Measurements from ENCODE around the gene GTPBP3.
A peak's percentile ranks its signal among the peaks of the same experiment; 100 is the strongest.

The GTPBP3 gene

GRCh38 chr19:17309198-17309964, 28.0 kb upstream of the GTPBP3 start, which contains the start of gene DDA1:
Gene DDA1 (plus strand): TSS chr19:17309563. CDS start chr19:17309655, 92 bp downstream.
- DNase-seq = peak; percentile 100

- no peak for DNase-seq
These were observed 27.3 kb upstream of the GTPBP3 start for GRCh38 chr19:17309965-17310461.

GRCh38 chr19:17311455-17312188, 25.7 kb upstream of the GTPBP3 start:
- DNase-seq = no peak

- no peak for DNase-seq
These were observed 24.9 kb upstream of the GTPBP3 start for GRCh38 chr19:17312189-17313113.

GRCh38 chr19:17314007-17314593, 23.3 kb upstream of the GTPBP3 start:
- DNase-seq = no peak

- DNase-seq = no peak
These were observed 18.4 kb upstream of the GTPBP3 start for GRCh38 chr19:17318966-17319365.

GRCh38 chr19:17319473-17320238, 17.7 kb upstream of the GTPBP3 start:
- DNase-seq = no peak

GRCh38 chr19:17320435-17320834, 16.9 kb upstream of the GTPBP3 start:
- DNase-seq = no peak

- DNase-seq = no peak
These were observed 15.5 kb upstream of the GTPBP3 start for GRCh38 chr19:17321655-17322489.

- DNase-seq = no peak
These were observed 14.5 kb upstream of the GTPBP3 start for GRCh38 chr19:17322854-17323253.

- DNase-seq = no peak
These were observed 13.9 kb upstream of the GTPBP3 start for GRCh38 chr19:17323300-17323963.

- DNase-seq = peak; percentile 45
These were observed 13.4 kb upstream of the GTPBP3 start for GRCh38 chr19:17323964-17324332.

- no peak for DNase-seq
These were observed 12.8 kb upstream of the GTPBP3 start for GRCh38 chr19:17324357-17325114.

GRCh38 chr19:17325133-17325532, 12.2 kb upstream of the GTPBP3 start:
- no peak for DNase-seq

GRCh38 chr19:17325881-17326594, 11.3 kb upstream of the GTPBP3 start:
- no peak for DNase-seq

GRCh38 chr19:17326595-17326966, 10.8 kb upstream of the GTPBP3 start:
- DNase-seq = no peak

- DNase-seq = no peak
These were observed 10.2 kb upstream of the GTPBP3 start for GRCh38 chr19:17327068-17327653.
